OCI-LY3 (cell line): ENCODE data around the gene C16orf78.

ENCODE experiments used
- H2AFZ ChIP-seq: fragments of 200-600, 300-600 bp; shearing (Covaris generic); 2 replicates; pipeline ENCODE4 v1.6.0; 2014; ENCODE audit warnings: antibody characterized with exemption, low read depth, low read length
- H3K27ac ChIP-seq: fragments of 200-600, 300-600 bp; sonication (generic); 2 replicates; pipeline ENCODE4 v1.5.1; 2014; ENCODE audit warnings: mild to moderate bottlenecking, low read length, moderate library complexity, mixed read lengths
- H3K27me3 ChIP-seq: fragments of 200-600, 300-600 bp; sonication (generic); 2 replicates; pipeline ENCODE4 v1.6.1; 2014; ENCODE audit warnings: low read depth, low read length, mixed read lengths
- H3K36me3 ChIP-seq: fragments of 200-600, 300-600 bp; sonication (generic); replicated peaks from 2 replicates; pipeline ENCODE3; 2014; ENCODE audit warnings: low read depth, low read length, mixed read lengths
- H3K4me1 ChIP-seq: fragments of 300-600, 200-600 bp; sonication (generic); 2 replicates; pipeline ENCODE4 v1.6.1; 2014; ENCODE audit warnings: low read length, mixed read lengths
- H3K4me2 ChIP-seq: fragments of 200-600, 300-600 bp; sonication (generic); 2 replicates; pipeline ENCODE4 v1.6.1; 2014; ENCODE audit warnings: low read length, mixed read lengths
- H3K4me3 ChIP-seq: fragments of 300-600, 200-600 bp; sonication (generic); 2 replicates; pipeline ENCODE4 v1.5.1; 2014; ENCODE audit warnings: antibody characterized with exemption, mild to moderate bottlenecking, low read length, moderate library complexity
- H3K79me2 ChIP-seq: fragments of 300-600, 200-600 bp; shearing (Covaris generic); 2 replicates; pipeline ENCODE4 v1.6.1; 2014; ENCODE audit warnings: mild to moderate bottlenecking, low read length, mixed read lengths
- H3K9ac ChIP-seq: fragments of 300-600, 200-600 bp; shearing (Covaris generic); 2 replicates; pipeline ENCODE4 v1.6.0; 2014; ENCODE audit warnings: mild to moderate bottlenecking, low read length, moderate library complexity
- H3K9me3 ChIP-seq: fragments of 200-600, 300-600 bp; shearing (Covaris generic); 2 replicates; pipeline ENCODE4 v1.6.1; 2014; ENCODE audit warnings: low read length, mixed read lengths; ENCODE audit not compliant: insufficient read depth
- H4K20me1 ChIP-seq: fragments of 200-600, 300-600 bp; sonication (generic); 2 replicates; pipeline ENCODE4 v1.6.1; 2016; ENCODE audit warnings: low read length, mixed read lengths; ENCODE audit not compliant: insufficient read depth
- EZH2phosphoT487 ChIP-seq: fragments of 200-600 bp; shearing (Covaris generic); IDR thresholded peaks from 2 replicates; pipeline ENCODE4 v1.6.1; 2018; ENCODE audit warnings: antibody characterized with exemption, mixed run types, low read depth
- TF ChIP-seq, protein P1 (sequence below): fragments of 200-600, 300-600 bp; sonication (generic); IDR thresholded peaks from 2 replicates; pipeline ENCODE4 v1.5.1; 2014; ENCODE audit warnings: antibody characterized with exemption, low read length, low read depth

Gene C16orf78

DNA sequence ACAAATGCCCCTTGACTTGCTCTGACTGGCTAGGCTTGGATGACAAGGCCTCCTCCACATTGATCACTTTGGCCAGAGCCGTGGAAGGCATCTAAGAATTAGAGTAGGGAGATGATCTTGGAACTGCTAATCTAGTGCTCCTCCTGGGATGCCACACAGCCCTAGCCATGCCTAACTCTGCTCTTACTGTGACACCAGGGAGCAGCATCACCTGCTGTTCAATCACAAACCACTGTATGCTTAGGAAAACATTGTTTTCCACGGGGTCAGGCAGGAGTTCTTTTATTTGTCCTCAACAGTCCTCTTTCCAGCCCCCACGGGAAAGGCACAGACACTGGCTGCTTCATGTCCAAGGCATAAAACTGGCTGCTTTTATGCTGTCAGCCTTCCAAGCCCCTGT, 46.3 kb downstream of the C16orf78 start:
- Histone ChIP-seq H3K4me1 (no peaks in the 10 kb centered on the region), H3K27ac (no peak overlapping the region), H3K4me3 (no peak overlapping the region), H3K9ac (no peak overlapping the region), H3K9me3 (no peaks in the 10 kb centered on the region), H3K79me2 (no peaks in the 10 kb centered on the region), H2AFZ (no peak overlapping the region), H3K27me3 (peaks cover 19% of the 10 kb centered on the region), H3K36me3 (no peaks in the 10 kb centered on the region), H4K20me1 (no peaks in the 10 kb centered on the region), H3K4me2 (no peak overlapping the region)
- TF ChIP-seq, protein P1, sequence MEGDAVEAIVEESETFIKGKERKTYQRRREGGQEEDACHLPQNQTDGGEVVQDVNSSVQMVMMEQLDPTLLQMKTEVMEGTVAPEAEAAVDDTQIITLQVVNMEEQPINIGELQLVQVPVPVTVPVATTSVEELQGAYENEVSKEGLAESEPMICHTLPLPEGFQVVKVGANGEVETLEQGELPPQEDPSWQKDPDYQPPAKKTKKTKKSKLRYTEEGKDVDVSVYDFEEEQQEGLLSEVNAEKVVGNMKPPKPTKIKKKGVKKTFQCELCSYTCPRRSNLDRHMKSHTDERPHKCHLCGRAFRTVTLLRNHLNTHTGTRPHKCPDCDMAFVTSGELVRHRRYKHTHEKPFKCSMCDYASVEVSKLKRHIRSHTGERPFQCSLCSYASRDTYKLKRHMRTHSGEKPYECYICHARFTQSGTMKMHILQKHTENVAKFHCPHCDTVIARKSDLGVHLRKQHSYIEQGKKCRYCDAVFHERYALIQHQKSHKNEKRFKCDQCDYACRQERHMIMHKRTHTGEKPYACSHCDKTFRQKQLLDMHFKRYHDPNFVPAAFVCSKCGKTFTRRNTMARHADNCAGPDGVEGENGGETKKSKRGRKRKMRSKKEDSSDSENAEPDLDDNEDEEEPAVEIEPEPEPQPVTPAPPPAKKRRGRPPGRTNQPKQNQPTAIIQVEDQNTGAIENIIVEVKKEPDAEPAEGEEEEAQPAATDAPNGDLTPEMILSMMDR = no peak
- no peak for TF ChIP-seq EZH2phosphoT487

DNA sequence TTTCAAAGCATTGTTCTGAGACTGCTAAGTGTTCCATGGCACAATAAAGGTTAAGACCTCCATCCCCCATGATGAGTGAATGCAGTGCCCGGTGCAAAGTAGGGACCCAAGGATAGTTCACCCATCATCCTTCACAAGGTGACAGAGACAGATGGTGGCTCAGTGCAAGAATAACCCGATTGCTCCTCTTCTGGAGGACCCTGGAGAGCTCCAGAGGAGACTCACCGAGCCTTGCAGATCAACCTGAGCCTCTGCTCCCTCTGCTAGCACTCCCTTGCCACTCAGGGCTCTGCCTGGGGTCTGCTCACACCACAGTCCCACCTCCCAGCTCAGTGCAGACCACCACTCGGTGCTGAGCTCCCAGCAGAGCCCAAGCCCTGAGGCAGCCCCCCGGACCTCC, 49.3 kb downstream of the C16orf78 start:
- H3K36me3 ChIP-seq = no peaks in the 10 kb centered on the region
- no peak overlapping the region for H3K27ac ChIP-seq
- H3K4me2 ChIP-seq = no peak overlapping the region
- TF ChIP-seq, protein P1 = no peak
- TF ChIP-seq EZH2phosphoT487 = no peak
- no peaks in the 10 kb centered on the region for H3K9me3 ChIP-seq
- H3K4me1 ChIP-seq = no peaks in the 10 kb centered on the region
- peaks cover 19% of the 10 kb centered on the region for H3K27me3 ChIP-seq
- H3K4me3 ChIP-seq = no peak overlapping the region
- no peak overlapping the region for H3K9ac ChIP-seq
- no peaks in the 10 kb centered on the region for H3K79me2 ChIP-seq
- H2AFZ ChIP-seq = no peak overlapping the region
- no peaks in the 10 kb centered on the region for H4K20me1 ChIP-seq

DNA sequence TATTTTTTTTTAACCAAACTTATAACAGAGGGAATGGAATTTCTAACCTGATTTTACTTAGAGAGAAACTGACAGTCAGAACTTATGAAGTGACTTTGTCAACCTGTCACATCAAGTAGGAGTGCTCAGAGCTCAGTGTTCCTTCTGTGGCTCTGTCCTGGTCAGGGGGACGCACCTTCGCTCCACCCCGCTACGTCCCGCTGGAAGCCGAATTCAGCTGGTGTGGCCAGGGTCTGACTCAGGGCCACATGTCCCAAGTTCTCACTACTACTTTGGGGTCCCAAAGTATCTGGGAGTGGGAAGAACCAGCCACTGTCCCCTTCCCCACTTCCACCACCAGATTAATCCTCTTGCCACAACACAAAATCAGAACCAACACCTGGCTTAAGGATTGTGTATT, 51.4 kb downstream of the C16orf78 start:
- H3K36me3 ChIP-seq = no peaks in the 10 kb centered on the region

DNA sequence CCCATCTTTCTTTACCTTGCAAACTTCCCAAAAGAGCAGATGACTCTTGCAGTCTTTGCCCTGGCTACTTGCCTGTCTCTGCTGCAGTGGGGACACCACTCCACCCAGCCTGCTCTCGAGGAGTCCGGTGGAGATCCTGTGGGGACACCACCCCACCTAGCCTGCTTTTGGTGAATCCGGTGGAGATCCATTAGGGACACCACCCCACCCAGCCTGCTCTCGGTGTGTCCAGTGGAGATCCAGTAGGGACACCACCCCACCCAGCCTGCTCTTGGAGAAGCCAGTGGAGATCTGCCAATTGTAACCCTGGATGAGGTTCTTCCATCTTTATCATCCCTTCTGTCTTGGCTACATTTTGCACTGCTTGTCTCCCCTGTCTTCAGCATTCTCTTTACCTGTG, 54.2 kb downstream of the C16orf78 start:
- no peaks in the 10 kb centered on the region for H3K36me3 ChIP-seq
- H2AFZ ChIP-seq = no peak overlapping the region
- no peak overlapping the region for H3K9ac ChIP-seq
- H3K4me3 ChIP-seq = no peak overlapping the region
- H3K79me2 ChIP-seq = no peaks in the 10 kb centered on the region
- no peaks in the 10 kb centered on the region for H3K9me3 ChIP-seq
- H3K27me3 ChIP-seq = peaks cover 7% of the 10 kb centered on the region; the same call in 1 of the 2 replicates
- no peak for TF ChIP-seq EZH2phosphoT487
- TF ChIP-seq, protein P1 = no peak
- no peaks in the 10 kb centered on the region for H3K4me1 ChIP-seq
- H3K27ac ChIP-seq = no peak overlapping the region
- no peak overlapping the region for H3K4me2 ChIP-seq
- H4K20me1 ChIP-seq = no peaks in the 10 kb centered on the region

More for the DNA sequence above, 51.4 kb downstream of the C16orf78 start:
- H3K9ac ChIP-seq = no peak overlapping the region
- H3K4me2 ChIP-seq = no peak overlapping the region
- no peak overlapping the region for H2AFZ ChIP-seq
- no peak overlapping the region for H3K4me3 ChIP-seq
- H3K9me3 ChIP-seq = no peaks in the 10 kb centered on the region
- no peaks in the 10 kb centered on the region for H3K79me2 ChIP-seq
- TF ChIP-seq EZH2phosphoT487 = no peak
- TF ChIP-seq, protein P1 = no peak
- H3K27ac ChIP-seq = no peak overlapping the region
- peaks cover 12% of the 10 kb centered on the region; the same call in 1 of the 2 replicates for H3K27me3 ChIP-seq
- no peaks in the 10 kb centered on the region for H3K4me1 ChIP-seq
- H4K20me1 ChIP-seq = no peaks in the 10 kb centered on the region
